Left renal pelvis (tissue), 4 donors: ENCODE results near the gene CNPY4. TPM values are rescaled to one million over a fixed set of nuclear protein-coding genes. Genes with fewer than 3 reads are reported as not detected.
A peak's percentile ranks its signal among the peaks of the same experiment; 100 is the strongest.
"Not testable (repeated sequence)": the region's sequence is repeated elsewhere in the genome, so short reads cannot be mapped to it uniquely, and the experiment has no call there.

Experiments used
- DNase-seq, 4 donors: peaks; one replicate each; pipeline ENCODE4 v3.0.0-alpha.2; 2013; ENCODE audit warnings: low read depth in 4 of 4, low spot score in 3 of 4
- polyA plus RNA-seq, 4 donors: library from polyadenylated mRNA; unstranded; fragments of 120-200 nt; gene quantifications; one replicate each; pipeline ENCODE4 v1.2.1, GENCODE V29; 2013; ENCODE audit not compliant: insufficient read length in 4 of 4

CNPY4 gene
- polyA plus RNA-seq, 4 donors: 40.7 to 90.5 (median 45.0) TPM

DNA sequence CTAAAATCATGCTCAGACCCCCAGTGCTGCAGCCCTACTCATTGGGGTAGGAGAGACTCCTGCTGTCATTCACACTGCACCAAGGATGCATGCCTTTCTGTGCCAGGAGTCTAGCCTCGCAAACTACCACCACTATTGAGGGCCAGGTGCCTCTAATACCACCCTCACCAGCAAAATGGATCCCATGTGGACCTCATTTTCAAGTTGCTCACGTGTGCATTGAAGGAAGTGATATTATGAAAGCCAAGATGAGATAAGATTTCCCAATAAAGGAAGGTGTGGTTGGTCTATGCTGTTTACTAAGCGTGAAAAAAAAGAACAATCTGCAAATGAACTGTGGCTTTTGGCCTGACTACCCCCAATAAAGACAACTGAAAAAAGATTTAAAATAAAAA is 22.1 kb downstream of the CNPY4 start:
- no peak for DNase-seq

DNA sequence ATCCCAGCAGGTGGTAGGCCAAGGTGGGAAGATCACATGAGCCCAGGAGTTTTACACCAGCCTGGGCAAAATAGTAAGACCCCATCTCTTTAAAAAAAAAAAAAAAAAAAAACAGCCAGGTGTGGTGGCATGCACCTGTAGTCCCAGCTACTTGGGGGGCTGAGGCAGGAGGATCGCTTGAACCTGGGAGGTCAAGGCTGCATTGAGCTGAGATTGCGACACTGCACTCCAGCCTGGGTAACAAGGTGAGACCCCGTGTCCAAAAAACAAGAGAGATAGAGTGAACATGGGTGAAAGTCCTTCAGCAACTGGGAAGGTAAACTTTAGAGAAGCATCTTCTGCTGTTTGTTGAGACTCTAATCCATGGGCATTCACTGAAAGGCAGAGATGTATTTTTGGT is 23.0 kb downstream of the CNPY4 start:
- DNase-seq: no peak

DNA sequence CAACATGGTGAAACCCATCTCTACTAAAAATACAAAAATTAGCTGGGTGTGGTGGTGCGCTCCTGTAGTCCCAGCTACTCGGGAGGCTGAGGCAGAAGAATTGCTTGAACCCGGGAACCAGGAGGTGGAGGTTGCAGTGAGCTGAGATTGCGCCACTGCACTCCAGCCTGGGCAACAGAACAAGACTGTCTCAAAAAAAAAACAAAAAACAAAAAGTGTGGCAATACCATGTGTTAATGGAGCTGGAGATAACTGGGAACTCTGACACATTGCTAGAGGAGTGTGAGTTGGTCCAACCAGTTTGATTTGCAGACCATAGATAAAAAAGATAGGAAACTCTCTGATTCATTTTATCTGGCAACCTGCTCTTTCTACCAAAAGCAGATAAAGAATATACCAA is 26.9 kb downstream of the CNPY4 start:
- DNase-seq: not testable (repeated sequence)

DNA sequence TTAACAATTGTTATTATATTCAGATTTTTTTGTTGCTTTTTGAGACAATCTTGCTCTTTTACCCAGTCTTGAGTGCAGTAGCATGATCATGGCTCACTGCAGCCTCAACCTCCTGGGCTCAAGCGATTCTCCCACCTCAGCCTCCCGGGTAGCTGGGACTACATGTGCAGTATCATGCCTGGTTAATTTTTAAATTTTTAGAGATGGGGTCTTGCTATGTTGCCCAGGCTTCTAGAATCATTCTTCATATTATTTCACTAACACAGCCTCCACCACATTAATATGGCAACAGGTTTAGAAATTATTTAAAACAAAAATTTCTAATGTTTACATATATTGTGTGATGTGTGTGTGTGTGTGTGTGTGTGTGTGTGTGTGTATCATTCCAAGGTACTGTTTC is 27.8 kb downstream of the CNPY4 start:
- DNase-seq: no peak

- DNase-seq: no peak
These were observed 28.8 kb downstream of the CNPY4 start for GRCh38 chr7:100148225-100148558.

DNA sequence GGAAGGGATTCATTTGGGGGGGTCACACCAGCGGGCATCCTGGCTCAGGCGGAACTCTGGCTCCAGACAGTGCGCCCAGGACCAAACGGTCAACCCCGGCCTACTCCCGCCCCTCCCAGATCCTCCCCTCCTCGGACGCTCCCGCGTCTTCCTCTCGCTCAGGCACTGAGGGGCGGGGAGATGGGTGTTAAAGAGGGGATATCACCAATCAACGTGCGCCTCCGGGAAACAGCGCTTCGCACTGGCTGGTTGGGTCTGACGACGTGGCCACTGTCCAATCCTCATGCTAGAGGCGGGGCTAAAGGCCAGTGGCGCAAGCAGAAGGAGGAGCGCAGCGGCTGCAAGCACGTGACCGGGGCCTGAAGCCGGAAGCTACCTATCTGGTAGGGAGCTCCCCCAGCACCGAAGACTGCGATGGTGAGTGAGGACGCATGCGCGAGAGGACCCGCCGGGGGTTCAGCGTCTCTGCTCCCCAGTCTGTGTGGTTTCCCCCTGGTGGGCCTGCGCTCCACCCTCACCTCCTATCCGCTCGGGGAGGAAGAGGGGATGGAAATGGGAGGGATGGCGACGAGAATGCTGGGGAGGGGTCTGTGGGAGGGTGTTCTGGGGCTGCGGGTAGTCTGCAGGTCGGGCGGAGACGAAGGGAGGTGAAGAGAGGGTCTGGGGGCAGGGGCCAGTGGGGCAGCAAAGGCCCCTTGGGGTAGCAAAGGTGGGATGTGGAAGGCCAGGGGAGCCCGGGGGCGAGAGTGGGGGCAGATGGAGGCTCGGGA is 29.3 kb downstream of the CNPY4 start, which contains the start of gene LAMTOR4:
Gene LAMTOR4 (plus strand): TSS at position 360 of the 770 bp plus-strand sequence. CDS start 55 bp downstream, at position 415.
- peak; percentile 94 to 98 (median 95) for DNase-seq

GRCh38 chr7:100152404-100152803 is 33.0 kb downstream of the CNPY4 start:
- no peak for DNase-seq

GRCh38 chr7:100152937-100153666 is 33.7 kb downstream of the CNPY4 start:
- DNase-seq: no peak

DNA sequence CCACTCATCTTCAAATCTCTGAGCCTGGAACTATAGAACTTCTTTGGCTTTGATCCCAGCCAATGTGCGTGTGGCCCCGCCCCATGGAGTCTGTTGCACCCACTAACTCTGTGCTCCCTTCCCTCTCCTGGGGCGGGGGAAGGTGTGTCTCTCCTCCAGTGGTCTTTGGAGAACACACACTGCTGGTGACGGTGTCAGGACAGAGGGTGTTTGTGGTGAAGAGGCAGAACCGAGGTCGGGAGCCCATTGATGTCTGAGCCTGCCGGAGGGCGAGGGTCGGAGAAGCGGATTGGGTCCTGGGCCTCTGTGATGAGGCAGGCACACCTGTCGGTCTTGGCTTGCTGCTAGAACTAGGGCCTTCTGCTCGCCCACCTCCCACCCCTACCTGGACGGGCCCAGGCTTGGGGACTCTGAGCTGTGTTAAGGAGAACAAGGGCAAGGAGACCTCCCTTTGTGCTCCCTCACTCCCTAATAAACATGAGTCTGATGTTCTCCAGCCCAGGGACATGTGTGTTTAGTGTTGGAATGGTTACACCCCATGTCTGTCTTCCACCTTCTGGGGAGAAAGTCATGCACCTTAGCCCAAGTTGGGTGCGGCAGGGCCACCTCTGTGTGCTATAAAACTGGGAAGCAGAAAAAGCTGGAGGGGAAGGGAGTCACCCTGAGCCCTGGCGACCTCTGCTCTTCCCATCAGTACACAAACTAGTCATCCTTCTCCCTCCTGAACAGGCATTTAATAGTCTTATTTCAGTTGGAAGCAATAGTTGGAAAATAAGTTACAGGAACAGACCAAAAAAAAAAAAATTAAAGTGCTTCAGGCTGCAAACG is 34.5 kb downstream of the CNPY4 start:
- no peak for DNase-seq

GRCh38 chr7:100154651-100155491 is 35.4 kb downstream of the CNPY4 start:
- DNase-seq: no peak

DNA sequence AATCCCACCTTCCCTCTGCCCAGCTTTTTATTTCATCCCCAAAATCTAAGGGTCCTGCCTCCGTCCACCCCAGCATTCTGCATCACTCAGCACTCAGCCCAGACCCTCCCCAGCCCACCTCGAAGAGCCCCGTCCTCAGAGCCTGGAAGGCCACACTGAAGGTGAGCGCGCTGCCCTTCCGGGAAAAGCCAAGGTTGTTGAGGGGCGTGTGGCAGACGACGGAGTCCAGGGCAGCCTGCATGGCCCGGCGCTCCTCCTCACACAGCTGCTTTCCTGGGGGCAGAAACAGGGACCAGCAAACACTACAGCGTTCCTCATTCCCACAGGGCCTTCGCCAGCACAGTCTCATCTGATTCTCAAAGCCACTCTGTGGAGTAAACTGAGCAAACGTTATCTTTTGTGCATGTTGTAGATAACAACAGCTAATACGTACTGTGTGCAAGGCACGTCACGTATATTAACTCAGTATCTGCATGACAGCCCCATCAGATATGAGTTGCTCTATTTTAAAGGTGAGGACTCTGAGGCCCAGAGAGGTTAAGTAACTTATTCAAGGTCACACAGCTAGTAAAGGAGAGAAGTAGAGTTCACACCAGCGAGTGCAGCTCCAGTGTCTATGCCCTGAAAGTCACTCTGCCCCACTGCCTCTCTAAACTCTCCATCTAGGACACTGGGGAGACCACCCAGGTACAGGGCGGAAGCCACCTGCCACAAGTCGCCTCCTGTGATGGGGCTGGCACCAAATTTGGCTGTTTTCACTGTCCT is 36.3 kb downstream of the CNPY4 start:
- DNase-seq: no peak

- DNase-seq: no peak
These were observed 37.1 kb downstream of the CNPY4 start for GRCh38 chr7:100156331-100157068.

DNA sequence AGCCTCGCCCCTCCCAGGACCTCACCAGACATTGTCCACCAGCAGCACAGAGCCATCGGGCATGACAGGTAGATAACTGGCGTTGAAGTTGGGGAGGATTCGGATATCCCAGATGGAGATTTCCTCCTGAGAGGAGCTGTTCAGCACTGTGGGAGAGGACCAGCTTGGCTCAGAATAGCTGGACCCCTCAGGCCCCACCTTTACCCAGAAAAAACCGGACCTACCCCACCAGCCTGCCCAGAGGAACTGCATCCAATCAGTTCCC is 37.6 kb downstream of the CNPY4 start:
- no peak for DNase-seq

- DNase-seq: no peak
These were observed 38.1 kb downstream of the CNPY4 start for GRCh38 chr7:100157334-100158228.

DNA sequence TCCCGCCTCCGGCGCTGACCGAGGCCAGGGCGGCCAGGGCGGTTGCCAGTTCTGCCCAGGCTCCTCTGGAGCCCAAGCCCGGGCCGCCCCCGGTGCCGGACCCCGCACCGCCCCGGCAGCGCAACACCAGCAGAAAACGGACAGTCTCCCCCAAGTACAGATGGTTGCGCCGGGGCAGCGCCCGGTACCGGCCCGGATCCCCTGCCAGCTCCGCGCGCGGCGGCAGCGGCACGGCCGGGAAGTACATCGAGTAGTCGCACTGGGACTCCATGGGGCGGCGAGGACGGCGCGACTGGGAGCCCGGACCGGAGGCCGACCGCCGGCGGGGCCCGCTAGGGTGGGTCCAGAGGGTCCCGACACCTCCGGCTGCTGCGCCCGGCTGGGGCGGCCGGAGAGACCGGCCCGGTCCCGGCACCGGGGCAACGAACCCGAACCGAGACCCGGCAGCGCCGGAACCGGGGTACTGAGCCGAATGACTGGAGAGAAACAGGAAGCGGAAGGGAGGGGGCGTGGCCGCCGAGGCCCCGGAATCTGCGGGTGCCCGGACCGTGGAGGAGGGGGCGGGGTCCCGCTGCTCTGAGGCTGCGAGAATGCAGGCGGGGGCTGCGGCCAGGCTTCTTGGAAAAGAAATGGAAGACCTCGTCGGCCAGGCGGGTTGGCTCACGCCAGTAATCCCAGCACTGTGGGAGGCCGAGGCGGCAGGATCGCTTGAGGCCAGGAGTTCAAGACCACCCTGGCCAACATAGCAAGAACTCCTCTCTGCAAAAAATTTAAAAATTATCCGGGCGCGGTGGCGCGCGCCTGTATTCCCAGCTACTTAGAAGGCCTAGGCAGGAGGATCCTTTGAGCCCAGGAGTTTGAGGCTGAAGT is 39.0 kb downstream of the CNPY4 start, which contains the start of gene TRAPPC14:
Gene TRAPPC14 (minus strand): TSS at position 495 of the 870 bp plus-strand sequence. CDS start 224 bp downstream, at position 271.
- DNase-seq: peak in 3 of 4 donors; percentile 81 to 87 (median 82)

- DNase-seq: no peak
These were observed 39.7 kb downstream of the CNPY4 start for GRCh38 chr7:100159099-100159623.

DNA sequence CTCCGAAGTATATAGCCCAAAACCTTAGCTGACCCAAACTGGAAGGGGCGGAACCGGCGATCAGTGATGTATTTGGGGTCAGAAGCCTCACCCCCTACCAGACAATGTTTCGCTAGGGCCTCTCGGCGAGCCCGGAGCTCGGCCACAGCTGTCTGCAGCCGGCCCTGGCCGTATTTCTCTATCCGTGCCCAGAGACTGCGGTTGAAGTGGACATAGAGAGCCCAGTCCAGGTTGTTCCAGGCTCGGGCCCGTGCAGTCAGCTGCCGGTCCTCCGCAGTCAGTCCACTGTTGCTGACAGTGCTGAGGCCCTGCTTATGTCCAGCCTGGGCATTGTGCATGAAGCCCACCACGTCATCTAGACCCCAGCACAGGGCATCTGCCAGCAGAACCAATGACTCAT is 40.6 kb downstream of the CNPY4 start:
- no peak for DNase-seq
